Measurements from ENCODE around the gene RGS14. TPM values are rescaled to one million over a fixed set of nuclear protein-coding genes. Genes with fewer than 3 reads are reported as not detected.

The RGS14 gene
- total and polyA plus RNA-seq, 4 donors, result 7.5 to 14.4 (median 10.4) TPM

GRCh38 chr5:177362610-177363507, 5.1 kb downstream of the RGS14 start:
- Histone ChIP-seq H3K9me3 (ENCODE audit: control insufficient read depth, insufficient read depth, low read length) (no peaks in the 10 kb centered on the region), H3K4me3 (ENCODE audit: low read depth, low read length) (peak overlapping the region; percentile 41), H3K27me3 (ENCODE audit: control insufficient read depth, insufficient read depth, low read length) (peaks cover 33% of the 10 kb centered on the region), H3K4me1 (ENCODE audit: control insufficient read depth, insufficient read depth, low read length) (peaks cover 26% of the 10 kb centered on the region), H3K27ac (ENCODE audit: low read depth, low read length) (no peak overlapping the region), H3K36me3 (ENCODE audit: control insufficient read depth, insufficient read depth, low read length) (no peaks in the 10 kb centered on the region)
- DNase-seq (ENCODE audit: low read depth in 4 of 6, low spot score in 6 of 6), result peak in 2 of 6 donors; percentile 32 to 63
- WGBS (ENCODE audit: insufficient coverage), result 8% methylated on average over 55 of the region's 59 CpGs

- no peak for DNase-seq (ENCODE audit: low read depth in 4 of 6, low spot score in 6 of 6)
- H3K4me1 ChIP-seq (ENCODE audit: control insufficient read depth, insufficient read depth, low read length), result peaks cover 32% of the 10 kb centered on the region
- H3K36me3 ChIP-seq (ENCODE audit: control insufficient read depth, insufficient read depth, low read length), result no peaks in the 10 kb centered on the region
- H3K9me3 ChIP-seq (ENCODE audit: control insufficient read depth, insufficient read depth, low read length), result no peaks in the 10 kb centered on the region
- H3K27me3 ChIP-seq (ENCODE audit: control insufficient read depth, insufficient read depth, low read length), result peaks cover 34% of the 10 kb centered on the region
- 40% methylated on average over 1 of the region's 10 CpGs for WGBS (ENCODE audit: insufficient coverage)
- H3K27ac ChIP-seq (ENCODE audit: low read depth, low read length), result no peak overlapping the region
- H3K4me3 ChIP-seq (ENCODE audit: low read depth, low read length), result no peak overlapping the region
Measured at GRCh38 chr5:177363565-177363964, 5.8 kb downstream of the RGS14 start.

- no peaks in the 10 kb centered on the region for H3K36me3 ChIP-seq (ENCODE audit: control insufficient read depth, insufficient read depth, low read length)
- no peak for DNase-seq (ENCODE audit: low read depth in 4 of 6, low spot score in 6 of 6)
- no peaks in the 10 kb centered on the region for H3K9me3 ChIP-seq (ENCODE audit: control insufficient read depth, insufficient read depth, low read length)
- no peak overlapping the region for H3K27ac ChIP-seq (ENCODE audit: low read depth, low read length)
- H3K4me1 ChIP-seq (ENCODE audit: control insufficient read depth, insufficient read depth, low read length), result peaks cover 33% of the 10 kb centered on the region
- peaks cover 42% of the 10 kb centered on the region for H3K27me3 ChIP-seq (ENCODE audit: control insufficient read depth, insufficient read depth, low read length)
- 74% methylated on average over 8 of the region's 11 CpGs for WGBS (ENCODE audit: insufficient coverage)
- H3K4me3 ChIP-seq (ENCODE audit: low read depth, low read length), result no peak overlapping the region
Measured at GRCh38 chr5:177364159-177364962, 6.6 kb downstream of the RGS14 start.

GRCh38 chr5:177365845-177366527, 8.3 kb downstream of the RGS14 start:
- no peak for DNase-seq (ENCODE audit: low read depth in 4 of 6, low spot score in 6 of 6)
- WGBS (ENCODE audit: insufficient coverage), result 69% methylated on average over 12 of the region's 14 CpGs
- Histone ChIP-seq H3K4me1 (ENCODE audit: control insufficient read depth, insufficient read depth, low read length) (peaks cover 37% of the 10 kb centered on the region), H3K9me3 (ENCODE audit: control insufficient read depth, insufficient read depth, low read length) (no peaks in the 10 kb centered on the region), H3K27ac (ENCODE audit: low read depth, low read length) (peak overlapping the region; percentile 95), H3K4me3 (ENCODE audit: low read depth, low read length) (no peak overlapping the region), H3K27me3 (ENCODE audit: control insufficient read depth, insufficient read depth, low read length) (peaks cover 44% of the 10 kb centered on the region), H3K36me3 (ENCODE audit: control insufficient read depth, insufficient read depth, low read length) (no peaks in the 10 kb centered on the region)

GRCh38 chr5:177366528-177367322, 9.0 kb downstream of the RGS14 start:
- Histone ChIP-seq H3K27me3 (ENCODE audit: control insufficient read depth, insufficient read depth, low read length) (peaks cover 46% of the 10 kb centered on the region), H3K4me3 (ENCODE audit: low read depth, low read length) (peak overlapping the region; percentile 52), H3K36me3 (ENCODE audit: control insufficient read depth, insufficient read depth, low read length) (no peaks in the 10 kb centered on the region), H3K27ac (ENCODE audit: low read depth, low read length) (peak overlapping the region; percentile 95), H3K9me3 (ENCODE audit: control insufficient read depth, insufficient read depth, low read length) (no peaks in the 10 kb centered on the region), H3K4me1 (ENCODE audit: control insufficient read depth, insufficient read depth, low read length) (peaks cover 45% of the 10 kb centered on the region)
- DNase-seq (ENCODE audit: low read depth in 4 of 6, low spot score in 6 of 6), result peak in 3 of 6 donors; percentile 38 to 91 (median 86)
- WGBS (ENCODE audit: insufficient coverage), result 8% methylated on average over 34 of the region's 36 CpGs

- Histone ChIP-seq H3K9me3 (ENCODE audit: control insufficient read depth, insufficient read depth, low read length) (no peaks in the 10 kb centered on the region), H3K27me3 (ENCODE audit: control insufficient read depth, insufficient read depth, low read length) (peaks cover 46% of the 10 kb centered on the region), H3K4me1 (ENCODE audit: control insufficient read depth, insufficient read depth, low read length) (peaks cover 51% of the 10 kb centered on the region), H3K4me3 (ENCODE audit: low read depth, low read length) (peak overlapping the region; percentile 52), H3K27ac (ENCODE audit: low read depth, low read length) (no peak overlapping the region), H3K36me3 (ENCODE audit: control insufficient read depth, insufficient read depth, low read length) (peaks cover 5% of the 10 kb centered on the region)
- no peak for DNase-seq (ENCODE audit: low read depth in 4 of 6, low spot score in 6 of 6)
- WGBS (ENCODE audit: insufficient coverage), result 6% methylated on average over 44 of the region's 46 CpGs
Measured at GRCh38 chr5:177367323-177367848, 9.7 kb downstream of the RGS14 start.

- H3K4me1 ChIP-seq (ENCODE audit: control insufficient read depth, insufficient read depth, low read length), result peaks cover 43% of the 10 kb centered on the region
- H3K27ac ChIP-seq (ENCODE audit: low read depth, low read length), result no peak overlapping the region
- H3K27me3 ChIP-seq (ENCODE audit: control insufficient read depth, insufficient read depth, low read length), result peaks cover 45% of the 10 kb centered on the region
- no peak overlapping the region for H3K4me3 ChIP-seq (ENCODE audit: low read depth, low read length)
- DNase-seq (ENCODE audit: low read depth in 4 of 6, low spot score in 6 of 6), result no peak
- peaks cover 5% of the 10 kb centered on the region for H3K36me3 ChIP-seq (ENCODE audit: control insufficient read depth, insufficient read depth, low read length)
- WGBS (ENCODE audit: insufficient coverage), result 66% methylated on average over 26 of the region's 29 CpGs
- H3K9me3 ChIP-seq (ENCODE audit: control insufficient read depth, insufficient read depth, low read length), result no peaks in the 10 kb centered on the region
Measured at GRCh38 chr5:177367981-177368868, 10.5 kb downstream of the RGS14 start.

- Histone ChIP-seq H3K4me1 (ENCODE audit: control insufficient read depth, insufficient read depth, low read length) (peaks cover 40% of the 10 kb centered on the region), H3K9me3 (ENCODE audit: control insufficient read depth, insufficient read depth, low read length) (no peaks in the 10 kb centered on the region), H3K36me3 (ENCODE audit: control insufficient read depth, insufficient read depth, low read length) (peaks cover 8% of the 10 kb centered on the region), H3K27ac (ENCODE audit: low read depth, low read length) (no peak overlapping the region), H3K4me3 (ENCODE audit: low read depth, low read length) (no peak overlapping the region), H3K27me3 (ENCODE audit: control insufficient read depth, insufficient read depth, low read length) (peaks cover 40% of the 10 kb centered on the region)
- 98% methylated on average over 4 of the region's 5 CpGs for WGBS (ENCODE audit: insufficient coverage)
- no peak for DNase-seq (ENCODE audit: low read depth in 4 of 6, low spot score in 6 of 6)
Measured at GRCh38 chr5:177368869-177369644, 11.3 kb downstream of the RGS14 start.

Measured in spinal cord (tissue), 10 donors.